K562 (cell line): ENCODE data around the gene TMEM88. TPM values are rescaled to one million over a fixed set of nuclear protein-coding genes. Genes with fewer than 3 reads are reported as not detected.
A peak's percentile ranks its signal among the peaks of the same experiment; 100 is the strongest.

Source experiments
- CC2D1A ChIP-seq: fragments of 450-650 bp; IDR thresholded peaks from 2 replicates; pipeline ENCODE4 v1.6.1; 2017; ENCODE audit warnings: mild to moderate bottlenecking
- EGR1 ChIP-seq: fragments of 450-650 bp; conservative IDR thresholded peaks from 2 replicates; pipeline ENCODE4 v1.6.1; 2017; ENCODE audit warnings: mild to moderate bottlenecking
- ETV6 ChIP-seq, 3 experiments: fragments of 150-350 bp in 1 of 3; sonication (generic) in 1 of 3; formaldehyde crosslinking in 1 of 3; IDR thresholded peaks; 2 replicates each; pipeline versions ENCODE4 v1.6.1 to v1.8.0; 2014 to 2022; ENCODE audit warnings: borderline replicate concordance in 2 of 3, low read depth in 2 of 3, antibody characterized with exemption in 1 of 3, low read length in 1 of 3, mild to moderate bottlenecking in 1 of 3, missing genetic modification reagents in 1 of 3
- L3MBTL2 ChIP-seq: fragments of 450-650 bp; IDR thresholded peaks from 2 replicates; pipeline ENCODE4 v1.6.1; 2016; ENCODE audit warnings: mild to moderate bottlenecking, moderate library complexity
- NCOR1 ChIP-seq: fragments of 450-650 bp; IDR thresholded peaks from 2 replicates; pipeline ENCODE4 v1.6.1; 2016; ENCODE audit warnings: mild to moderate bottlenecking, moderate library complexity
- POLR2A ChIP-seq: fragments of 450-650 bp; conservative IDR thresholded peaks from 2 replicates; pipeline ENCODE4 v1.6.1; 2016
- RB1 ChIP-seq: fragments of 450-650 bp; IDR thresholded peaks from 2 replicates; pipeline ENCODE4 v1.6.1; 2017; ENCODE audit warnings: low read depth, mild to moderate bottlenecking
- SMAD4 ChIP-seq: fragments of 250-450 bp; sonication (Bioruptor Pico); conservative IDR thresholded peaks from 2 replicates; pipeline ENCODE4 v1.8.0; 2021; ENCODE audit warnings: inconsistent platforms, mild to moderate bottlenecking, moderate library complexity
- SP2 ChIP-seq: IDR thresholded peaks from 2 replicates; pipeline ENCODE4 v1.6.1; 2011; ENCODE audit warnings: mild to moderate bottlenecking, low read depth, low read length, moderate library complexity; ENCODE audit not compliant: poor library complexity, severe bottlenecking; ENCODE audit errors: extremely low read depth
- ZBTB7A ChIP-seq: IDR thresholded peaks from 2 replicates; pipeline ENCODE4 v1.6.1; 2011; ENCODE audit warnings: low read depth, mild to moderate bottlenecking, low read length, moderate library complexity, borderline replicate concordance; ENCODE audit not compliant: control insufficient read depth
- ZC3H8 ChIP-seq: fragments of 450-650 bp; IDR thresholded peaks from 2 replicates; pipeline ENCODE4 v1.6.1; 2017
- polyA plus RNA-seq, 8 experiments: library from polyadenylated mRNA; depleted of rRNA in 4 of 8; stranded (reverse) in 5 of 8; unstranded in 3 of 8; fragments of >200 nt; fragmentation: Nextera tagmentation in 2 of 8; fragmentation: Illumina TruSeq in 1 of 8; extraction: Ambion mirVana in 2 of 8; extraction: Trizol in 1 of 8; gene quantifications; 2 replicates each; pipeline versions ENCODE4 v1.2.1 to v1.2.3, GENCODE V29; 2011 to 2014; ENCODE audit warnings: inconsistent platforms in 1 of 8, missing spikeins in 1 of 8
- total RNA-seq, 7 experiments: library from RNA; depleted of rRNA in 6 of 7; stranded (reverse); fragments of >200 nt in 6 of 7; fragmentation: Illumina TruSeq in 2 of 7; extraction: Trizol in 2 of 7; gene quantifications; 2 replicates each; pipeline versions ENCODE4 v1.2.1 to v1.2.3, GENCODE V29; 2011 to 2021; ENCODE audit warnings: low replicate concordance in 1 of 7

TMEM88 gene
- total and polyA plus RNA-seq, 9 of the 15 experiments (the other 6 are each of a cell fraction or from before 2014, with no cell fraction given) = 0.10 to 1.4 (median 0.36) TPM; not detected in 3

DNA sequence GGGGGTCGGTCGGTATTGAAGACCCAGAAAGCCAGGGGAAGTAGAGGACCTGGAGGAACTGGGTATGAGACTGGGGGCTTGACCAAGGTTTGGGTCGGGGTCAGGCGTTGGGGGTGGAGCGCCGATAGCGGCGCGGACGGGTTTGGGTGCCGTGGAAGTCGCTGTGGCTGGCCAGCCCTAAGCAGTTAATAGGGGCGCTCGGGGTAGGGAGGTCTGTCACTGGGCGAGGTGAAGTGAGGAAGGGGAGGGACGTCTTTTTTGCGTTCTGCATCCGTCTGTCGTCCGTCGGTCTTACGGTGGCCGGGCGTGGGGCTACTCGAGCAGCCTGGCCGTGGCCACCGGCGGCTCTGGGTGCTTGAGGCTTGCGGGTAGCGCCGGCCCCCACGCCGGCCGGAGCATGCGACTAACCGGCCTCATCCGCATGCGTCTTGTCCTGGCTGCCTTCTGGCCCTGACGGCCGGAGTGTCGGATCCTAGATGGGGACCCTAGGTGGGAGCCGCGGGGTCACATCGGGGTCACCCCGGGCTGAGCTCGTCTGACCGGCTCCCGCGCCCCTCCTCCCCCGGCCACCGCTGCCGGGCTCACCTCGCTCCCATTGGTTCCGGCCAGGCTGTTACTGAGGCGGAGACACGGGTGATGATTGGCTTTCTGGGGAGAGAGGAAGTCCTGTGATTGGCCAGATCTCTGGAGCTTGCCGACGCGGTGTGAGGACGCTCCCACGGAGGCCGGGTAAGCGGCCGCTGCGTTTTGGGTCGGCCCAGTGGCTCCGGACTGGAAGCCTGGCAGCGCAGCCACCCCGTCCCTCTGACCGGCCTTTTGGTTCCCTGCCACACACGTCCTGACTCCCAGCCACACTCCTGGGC is 10.3 kb upstream of the TMEM88 start (continued):
- TF ChIP-seq ETV6 (IDR thresholded peaks at IDR 0.05; ENCODE audit: borderline replicate concordance in 1 of 2, low read depth in 2 of 2, low read length in 1 of 2) (no peak), ETV6 (CRISPR knock-in tag; IDR thresholded peaks at IDR 0.05; ENCODE audit: borderline replicate concordance) (no peak), NCOR1 (0 out of 2 replicates have a peak, but pooled peaks have one; percentile 5), ZBTB7A (peak; percentile 97), POLR2A (peak; percentile 79), SP2 (peak; percentile 46), L3MBTL2 (peak; percentile 43; the same call in 1 of the 2 replicates), ZC3H8 (no peak), RB1 (0 out of 2 replicates have a peak, but pooled peaks have one; percentile 31), CC2D1A (no peak), EGR1 (0 out of 2 replicates have a peak, but pooled peaks have one; percentile 23), SMAD4 (CRISPR knock-in tag) (peak; percentile 30; the same call in 1 of the 2 replicates)
